ENCODE results near the gene HS3ST2.

DNA sequence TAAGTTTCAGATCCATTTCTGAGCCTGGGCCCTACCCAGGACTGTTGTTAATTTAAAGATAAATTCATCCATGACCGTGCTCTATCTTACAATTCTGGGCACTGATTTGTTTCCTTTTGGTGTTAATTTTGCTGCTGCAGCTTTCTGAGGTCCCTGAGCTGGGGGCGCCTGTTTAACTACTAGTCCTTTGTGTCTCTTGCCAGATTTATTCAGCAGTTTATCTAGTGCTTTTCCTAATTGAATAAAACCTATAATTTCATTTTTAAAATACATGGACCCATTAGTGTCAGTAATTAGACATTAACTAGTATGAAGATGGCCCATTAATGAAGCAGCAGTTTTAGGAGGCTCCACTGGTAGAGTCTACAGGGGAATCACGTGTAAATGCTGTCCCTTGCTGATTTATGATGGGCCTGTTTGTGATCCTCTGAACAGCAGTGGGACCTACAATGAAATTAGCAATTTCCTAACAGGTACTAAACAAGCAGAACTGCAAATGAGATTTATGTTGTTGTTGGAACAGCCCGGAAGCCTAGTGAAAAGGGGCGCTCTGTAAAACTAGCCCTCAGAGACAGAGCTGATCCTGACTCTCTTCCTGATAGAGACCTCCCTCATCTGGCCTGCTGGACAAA is 54.7 kb downstream of the HS3ST2 start:
- TF ChIP-seq, protein P1, sequence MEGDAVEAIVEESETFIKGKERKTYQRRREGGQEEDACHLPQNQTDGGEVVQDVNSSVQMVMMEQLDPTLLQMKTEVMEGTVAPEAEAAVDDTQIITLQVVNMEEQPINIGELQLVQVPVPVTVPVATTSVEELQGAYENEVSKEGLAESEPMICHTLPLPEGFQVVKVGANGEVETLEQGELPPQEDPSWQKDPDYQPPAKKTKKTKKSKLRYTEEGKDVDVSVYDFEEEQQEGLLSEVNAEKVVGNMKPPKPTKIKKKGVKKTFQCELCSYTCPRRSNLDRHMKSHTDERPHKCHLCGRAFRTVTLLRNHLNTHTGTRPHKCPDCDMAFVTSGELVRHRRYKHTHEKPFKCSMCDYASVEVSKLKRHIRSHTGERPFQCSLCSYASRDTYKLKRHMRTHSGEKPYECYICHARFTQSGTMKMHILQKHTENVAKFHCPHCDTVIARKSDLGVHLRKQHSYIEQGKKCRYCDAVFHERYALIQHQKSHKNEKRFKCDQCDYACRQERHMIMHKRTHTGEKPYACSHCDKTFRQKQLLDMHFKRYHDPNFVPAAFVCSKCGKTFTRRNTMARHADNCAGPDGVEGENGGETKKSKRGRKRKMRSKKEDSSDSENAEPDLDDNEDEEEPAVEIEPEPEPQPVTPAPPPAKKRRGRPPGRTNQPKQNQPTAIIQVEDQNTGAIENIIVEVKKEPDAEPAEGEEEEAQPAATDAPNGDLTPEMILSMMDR (IDR thresholded peaks at IDR 0.05) = no peak
- no peak for TF ChIP-seq ZFX (IDR thresholded peaks at IDR 0.05; ENCODE audit: borderline replicate concordance)
